ENCODE measurements around the gene ATP2A1.

ATP2A1 gene

GRCh38 chr16:28927815-28928214 is 49.5 kb downstream of the ATP2A1 start:
- Histone ChIP-seq H3K9me3 (ENCODE audit: insufficient read depth, low read depth, low read length) (no peaks in the 10 kb centered on the region), H3K27me3 (ENCODE audit: insufficient read depth, low read length, poor library complexity, severe bottlenecking) (no peaks in the 10 kb centered on the region), H3K36me3 (ENCODE audit: insufficient read depth, low read length) (no peaks in the 10 kb centered on the region), H2AFZ (ENCODE audit: low read length) (peak overlapping the region; percentile 50; the same call in 1 of the 2 replicates), H3K9me2 (replicated peaks; ENCODE audit: low read depth, low read length) (no peaks in the 10 kb centered on the region), H4K20me1 (ENCODE audit: insufficient read depth, low read length, poor library complexity, severe bottlenecking) (peaks cover 9% of the 10 kb centered on the region), H3K4me3 (ENCODE audit: low read length, poor library complexity, severe bottlenecking) (no peak overlapping the region), H3K4me1 (ENCODE audit: insufficient read depth, low read length, poor library complexity, severe bottlenecking) (peaks cover 44% of the 10 kb centered on the region), H3K4me2 (ENCODE audit: low read depth, low read length, poor library complexity, severe bottlenecking) (no peak overlapping the region), H3K9ac (ENCODE audit: low read depth, low read length, poor library complexity, severe bottlenecking) (no peak overlapping the region), H3F3A (ENCODE audit: low read depth) (peaks cover 15% of the 10 kb centered on the region; the same call in 1 of the 2 replicates), H3K79me2 (ENCODE audit: insufficient read depth, low read length) (peaks cover 7% of the 10 kb centered on the region; the same call in 1 of the 2 replicates)
- no peak for TF ChIP-seq EZH2phosphoT487 (IDR thresholded peaks at IDR 0.05; ENCODE audit: borderline replicate concordance)
- no peak for TF ChIP-seq CTCF (conservative IDR thresholded peaks at IDR 0.05; ENCODE audit: low read length)

- Histone ChIP-seq H3K9me3 (ENCODE audit: insufficient read depth, low read depth, low read length) (no peaks in the 10 kb centered on the region), H2AFZ (ENCODE audit: low read length) (peak overlapping the region; percentile 26; the same call in 1 of the 2 replicates), H3K4me1 (ENCODE audit: insufficient read depth, low read length, poor library complexity, severe bottlenecking) (peaks cover 33% of the 10 kb centered on the region), H3K9me2 (replicated peaks; ENCODE audit: low read depth, low read length) (no peaks in the 10 kb centered on the region), H3F3A (ENCODE audit: low read depth) (peaks cover 13% of the 10 kb centered on the region; the same call in 1 of the 2 replicates), H3K9ac (ENCODE audit: low read depth, low read length, poor library complexity, severe bottlenecking) (peak overlapping the region; percentile 70), H3K36me3 (ENCODE audit: insufficient read depth, low read length) (no peaks in the 10 kb centered on the region), H3K27me3 (ENCODE audit: insufficient read depth, low read length, poor library complexity, severe bottlenecking) (no peaks in the 10 kb centered on the region), H3K4me3 (ENCODE audit: low read length, poor library complexity, severe bottlenecking) (peak overlapping the region; percentile 26), H3K79me2 (ENCODE audit: insufficient read depth, low read length) (no peaks in the 10 kb centered on the region), H4K20me1 (ENCODE audit: insufficient read depth, low read length, poor library complexity, severe bottlenecking) (no peaks in the 10 kb centered on the region), H3K4me2 (ENCODE audit: low read depth, low read length, poor library complexity, severe bottlenecking) (peak overlapping the region; percentile 66)
- TF ChIP-seq EZH2phosphoT487 (IDR thresholded peaks at IDR 0.05; ENCODE audit: borderline replicate concordance) (no peak), CTCF (conservative IDR thresholded peaks at IDR 0.05; ENCODE audit: low read length) (no peak)
Measured at GRCh38 chr16:28930203-28930602, 51.9 kb downstream of the ATP2A1 start.

GRCh38 chr16:28930652-28931051 is 52.4 kb downstream of the ATP2A1 start:
- peak overlapping the region; percentile 26 for H2AFZ ChIP-seq (ENCODE audit: low read length)

More at GRCh38 chr16:28930652-28931051, 52.4 kb downstream of the ATP2A1 start:
- Histone ChIP-seq H3K36me3 (ENCODE audit: insufficient read depth, low read length) (no peaks in the 10 kb centered on the region), H3K4me2 (ENCODE audit: low read depth, low read length, poor library complexity, severe bottlenecking) (peak overlapping the region; percentile 66), H3K9me2 (replicated peaks; ENCODE audit: low read depth, low read length) (no peaks in the 10 kb centered on the region), H3K4me1 (ENCODE audit: insufficient read depth, low read length, poor library complexity, severe bottlenecking) (peaks cover 33% of the 10 kb centered on the region), H3K4me3 (ENCODE audit: low read length, poor library complexity, severe bottlenecking) (peak overlapping the region; percentile 26), H3K27me3 (ENCODE audit: insufficient read depth, low read length, poor library complexity, severe bottlenecking) (no peaks in the 10 kb centered on the region), H3K9ac (ENCODE audit: low read depth, low read length, poor library complexity, severe bottlenecking) (peak overlapping the region; percentile 70), H3K9me3 (ENCODE audit: insufficient read depth, low read depth, low read length) (no peaks in the 10 kb centered on the region), H3F3A (ENCODE audit: low read depth) (peaks cover 12% of the 10 kb centered on the region; the same call in 1 of the 2 replicates), H4K20me1 (ENCODE audit: insufficient read depth, low read length, poor library complexity, severe bottlenecking) (no peaks in the 10 kb centered on the region), H3K79me2 (ENCODE audit: insufficient read depth, low read length) (no peaks in the 10 kb centered on the region)
- TF ChIP-seq CTCF (conservative IDR thresholded peaks at IDR 0.05; ENCODE audit: low read length) (no peak), EZH2phosphoT487 (IDR thresholded peaks at IDR 0.05; ENCODE audit: borderline replicate concordance) (no peak)

Measured in Loucy (cell line).